Immature natural killer cell (primary cell): Measurements from ENCODE around the gene GARIN1A. TPM values are rescaled to one million over a fixed set of nuclear protein-coding genes. Genes with fewer than 3 reads are reported as not detected.
"Not testable (repeated sequence)": the region's sequence is repeated elsewhere in the genome, so short reads cannot be mapped to it uniquely, and the experiment has no call there.

Source experiments
- DNase-seq, 3 donors: peaks; one replicate each; pipeline ENCODE4 v3.0.0; 2022; ENCODE audit warnings: mixed read lengths in 1 of 3
- H3K27ac Mint-ChIP-seq, 6 donors: one replicate each; pipeline ENCODE4 v1.8.0; 2020; ENCODE audit warnings: mixed read lengths in 6 of 6, mild to moderate bottlenecking in 5 of 6, inconsistent platforms in 4 of 6, moderate library complexity in 3 of 6
- H3K27me3 Mint-ChIP-seq, 3 donors: one replicate each; pipeline ENCODE4 v1.8.0; 2020 to 2021; ENCODE audit warnings: low read depth in 3 of 3, mild to moderate bottlenecking in 3 of 3, mixed read lengths in 3 of 3, moderate library complexity in 3 of 3, inconsistent platforms in 1 of 3
- H3K36me3 Mint-ChIP-seq, 3 donors: one replicate each; pipeline ENCODE4 v1.8.0; 2020; ENCODE audit warnings: mixed read lengths in 3 of 3, inconsistent platforms in 2 of 3, mild to moderate bottlenecking in 2 of 3
- H3K4me1 Mint-ChIP-seq, 2 donors: one replicate each; pipeline ENCODE4 v1.8.0; 2020; ENCODE audit warnings: inconsistent platforms in 2 of 2, mild to moderate bottlenecking in 2 of 2, mixed read lengths in 2 of 2, moderate library complexity in 1 of 2
- H3K4me3 Mint-ChIP-seq, 5 donors: one replicate each; pipeline ENCODE4 v1.8.0; 2020; ENCODE audit warnings: mild to moderate bottlenecking in 5 of 5, mixed read lengths in 5 of 5, inconsistent platforms in 3 of 5, moderate library complexity in 3 of 5
- H3K9me3 Mint-ChIP-seq, 6 donors: one replicate each; pipeline ENCODE4 v1.8.0; 2020; ENCODE audit warnings: mild to moderate bottlenecking in 6 of 6, mixed read lengths in 6 of 6, inconsistent platforms in 4 of 6, moderate library complexity in 3 of 6
- polyA plus RNA-seq, 3 donors: library from polyadenylated mRNA; unstranded; fragments of 300-500 nt; fragmentation: Illumina TruSeq; gene quantifications; one replicate each; pipeline ENCODE4 v1.2.3, GENCODE V29; 2021

Gene GARIN1A
- not detected for polyA plus RNA-seq

- no peak for DNase-seq
- Mint-ChIP-seq H3K9me3 (no peaks in the 10 kb centered on the region), H3K27ac (no peak within 1 kb of the TSS), H3K4me3 (no peak within 1 kb of the TSS), H3K27me3 (peaks cover 7 to 14% (median 12%) of the 10 kb centered on the region in 3 donors), H3K36me3 (no peaks in the 10 kb centered on the region), H3K4me1 (peaks cover 0 to 3% of the 10 kb centered on the region in 2 donors)
These were observed at the start of gene GARIN1A for GRCh38 chr7:128671992-128672391. GARIN1A (plus strand) TSS chr7:128672292; CDS start chr7:128672398, 106 bp downstream.

GRCh38 chr7:128627124-128627523 is 45.0 kb upstream of the GARIN1A start:
- not testable (repeated sequence) for H3K27me3 Mint-ChIP-seq

GRCh38 chr7:128633915-128634314 is 38.2 kb upstream of the GARIN1A start:
- H3K36me3 Mint-ChIP-seq, result peaks cover 11 to 31% (median 17%) of the 10 kb centered on the region in 3 donors
- H3K27ac Mint-ChIP-seq, result peak overlapping the region in 2 of 6 donors; percentile 9 to 53
- not testable (repeated sequence) for H3K4me1 Mint-ChIP-seq, H3K4me3 Mint-ChIP-seq, H3K27me3 Mint-ChIP-seq, H3K9me3 Mint-ChIP-seq, DNase-seq

More at GRCh38 chr7:128627124-128627523, 45.0 kb upstream of the GARIN1A start:
- not testable (repeated sequence) for DNase-seq, H3K9me3 Mint-ChIP-seq, H3K27ac Mint-ChIP-seq, H3K4me3 Mint-ChIP-seq, H3K4me1 Mint-ChIP-seq
- H3K36me3 Mint-ChIP-seq, result peaks cover 11 to 27% (median 13%) of the 10 kb centered on the region in 3 donors

- H3K27ac Mint-ChIP-seq, H3K9me3 Mint-ChIP-seq, H3K4me1 Mint-ChIP-seq, H3K27me3 Mint-ChIP-seq, DNase-seq, H3K4me3 Mint-ChIP-seq, H3K36me3 Mint-ChIP-seq: not testable (repeated sequence)
These were observed 26.9 kb upstream of the GARIN1A start for GRCh38 chr7:128645206-128645605.

- not testable (repeated sequence) for H3K36me3 Mint-ChIP-seq, H3K27ac Mint-ChIP-seq, DNase-seq, H3K4me1 Mint-ChIP-seq, H3K4me3 Mint-ChIP-seq, H3K9me3 Mint-ChIP-seq, H3K27me3 Mint-ChIP-seq
These were observed 26.2 kb upstream of the GARIN1A start for GRCh38 chr7:128645844-128646243.

GRCh38 chr7:128646877-128647276 is 25.2 kb upstream of the GARIN1A start:
- not testable (repeated sequence) for H3K4me1 Mint-ChIP-seq, H3K9me3 Mint-ChIP-seq, H3K4me3 Mint-ChIP-seq, H3K27ac Mint-ChIP-seq, DNase-seq, H3K27me3 Mint-ChIP-seq, H3K36me3 Mint-ChIP-seq

- not testable (repeated sequence) for H3K4me1 Mint-ChIP-seq, H3K9me3 Mint-ChIP-seq, H3K27me3 Mint-ChIP-seq, DNase-seq, H3K36me3 Mint-ChIP-seq, H3K4me3 Mint-ChIP-seq, H3K27ac Mint-ChIP-seq
These were observed 21.0 kb upstream of the GARIN1A start for GRCh38 chr7:128651096-128651495.

GRCh38 chr7:128652606-128653005 is 19.5 kb upstream of the GARIN1A start:
- not testable (repeated sequence) for DNase-seq, H3K27ac Mint-ChIP-seq, H3K4me1 Mint-ChIP-seq, H3K36me3 Mint-ChIP-seq, H3K4me3 Mint-ChIP-seq, H3K9me3 Mint-ChIP-seq, H3K27me3 Mint-ChIP-seq

GRCh38 chr7:128653197-128653596 is 18.9 kb upstream of the GARIN1A start:
- not testable (repeated sequence) for H3K4me3 Mint-ChIP-seq, H3K9me3 Mint-ChIP-seq, H3K36me3 Mint-ChIP-seq, H3K27ac Mint-ChIP-seq, H3K4me1 Mint-ChIP-seq, DNase-seq, H3K27me3 Mint-ChIP-seq

GRCh38 chr7:128654080-128654479 is 18.0 kb upstream of the GARIN1A start:
- not testable (repeated sequence) for H3K9me3 Mint-ChIP-seq, DNase-seq, H3K27ac Mint-ChIP-seq, H3K4me3 Mint-ChIP-seq, H3K4me1 Mint-ChIP-seq, H3K36me3 Mint-ChIP-seq, H3K27me3 Mint-ChIP-seq

GRCh38 chr7:128654501-128654900 is 17.6 kb upstream of the GARIN1A start:
- H3K36me3 Mint-ChIP-seq, H3K27ac Mint-ChIP-seq, H3K4me3 Mint-ChIP-seq, DNase-seq, H3K4me1 Mint-ChIP-seq, H3K27me3 Mint-ChIP-seq, H3K9me3 Mint-ChIP-seq: not testable (repeated sequence)

GRCh38 chr7:128658428-128658827 is 13.7 kb upstream of the GARIN1A start:
- not testable (repeated sequence) for H3K4me3 Mint-ChIP-seq

GRCh38 chr7:128660596-128660995 is 11.5 kb upstream of the GARIN1A start:
- no peak for DNase-seq
- H3K27ac Mint-ChIP-seq, result peak overlapping the region in 1 of 6 donors; percentile 41
- H3K36me3 Mint-ChIP-seq, result peaks cover 0 to 11% (median 7%) of the 10 kb centered on the region in 3 donors
- H3K27me3 Mint-ChIP-seq, result peaks cover 1 to 5% (median 3%) of the 10 kb centered on the region in 3 donors
- peaks cover 0 to 1% of the 10 kb centered on the region in 2 donors for H3K4me1 Mint-ChIP-seq
- no peak overlapping the region for H3K4me3 Mint-ChIP-seq
- peaks cover 0 to 10% (median 6%) of the 10 kb centered on the region in 6 donors for H3K9me3 Mint-ChIP-seq

More at GRCh38 chr7:128658428-128658827, 13.7 kb upstream of the GARIN1A start:
- not testable (repeated sequence) for H3K4me1 Mint-ChIP-seq, H3K27me3 Mint-ChIP-seq, DNase-seq
- Mint-ChIP-seq H3K36me3 (peaks cover 0 to 11% (median 10%) of the 10 kb centered on the region in 3 donors), H3K9me3 (peaks cover 0 to 10% (median 6%) of the 10 kb centered on the region in 6 donors), H3K27ac (peak overlapping the region in 1 of 6 donors; percentile 45)

- Mint-ChIP-seq H3K27ac (no peak overlapping the region), H3K9me3 (peaks cover 0 to 10% (median 6%) of the 10 kb centered on the region in 6 donors), H3K27me3 (peaks cover 1 to 5% (median 3%) of the 10 kb centered on the region in 3 donors), H3K36me3 (peaks cover 0 to 11% (median 7%) of the 10 kb centered on the region in 3 donors), H3K4me3 (no peak overlapping the region), H3K4me1 (peaks cover 0 to 1% of the 10 kb centered on the region in 2 donors)
- no peak for DNase-seq
These were observed 10.6 kb upstream of the GARIN1A start for GRCh38 chr7:128661446-128661845.

- H3K4me1 Mint-ChIP-seq, result peaks cover 0 to 1% of the 10 kb centered on the region in 2 donors
- H3K9me3 Mint-ChIP-seq, result peaks cover 0 to 10% (median 6%) of the 10 kb centered on the region in 6 donors
- no peak for DNase-seq
- no peak overlapping the region for H3K27ac Mint-ChIP-seq
- H3K27me3 Mint-ChIP-seq, result peaks cover 1 to 5% (median 3%) of the 10 kb centered on the region in 3 donors
- peaks cover 0 to 11% (median 7%) of the 10 kb centered on the region in 3 donors for H3K36me3 Mint-ChIP-seq
- no peak overlapping the region for H3K4me3 Mint-ChIP-seq
These were observed 10.0 kb upstream of the GARIN1A start for GRCh38 chr7:128662091-128662490.
